Trophoblast cell (in vitro differentiated cells and primary cell): ENCODE data around the gene TAPT1.

Experiments used
- DNase-seq, 2 donors: peaks; one replicate each; pipeline ENCODE4 v3.0.0-alpha.2; 2016
- H2AFZ ChIP-seq: 2 replicates; pipeline ENCODE4 v1.6.1; 2013; ENCODE audit warnings: low read length, moderate library complexity, mild to moderate bottlenecking; ENCODE audit not compliant: insufficient read depth, poor library complexity
- H2AK5ac ChIP-seq: 2 replicates; pipeline ENCODE4 v1.6.1; 2013; ENCODE audit warnings: mild to moderate bottlenecking, low read length
- H2BK120ac ChIP-seq: 2 replicates; pipeline ENCODE4 v1.6.1; 2013; ENCODE audit warnings: low read length, mild to moderate bottlenecking, moderate library complexity; ENCODE audit not compliant: insufficient read depth, poor library complexity
- H2BK12ac ChIP-seq: 2 replicates; pipeline ENCODE4 v1.6.1; 2013; ENCODE audit warnings: mild to moderate bottlenecking, low read length, moderate library complexity
- H2BK5ac ChIP-seq: 2 replicates; pipeline ENCODE4 v1.6.1; 2013; ENCODE audit warnings: low read length, low read depth, moderate library complexity, mild to moderate bottlenecking; ENCODE audit not compliant: poor library complexity
- H3K14ac ChIP-seq: 2 replicates; pipeline ENCODE4 v1.6.1; 2013; ENCODE audit warnings: mild to moderate bottlenecking, low read length
- H3K18ac ChIP-seq: 2 replicates; pipeline ENCODE4 v1.6.1; 2013; ENCODE audit warnings: mild to moderate bottlenecking, low read length
- H3K23ac ChIP-seq: 2 replicates; pipeline ENCODE4 v1.6.1; 2013; ENCODE audit warnings: low read length
- H3K27ac ChIP-seq: 2 replicates; pipeline ENCODE4 v1.5.1; 2013; ENCODE audit warnings: low read depth, mild to moderate bottlenecking, inconsistent platforms, low read length, moderate library complexity
- H3K27me3 ChIP-seq: 2 replicates; pipeline ENCODE4 v1.6.1; 2013; ENCODE audit warnings: inconsistent platforms, mild to moderate bottlenecking, low read length, moderate library complexity; ENCODE audit not compliant: insufficient read depth
- H3K36me3 ChIP-seq, 2 experiments: 1 replicate in 1 of 2; 2 replicates in 1 of 2; pipeline ENCODE4 v1.6.1; 2013; ENCODE audit warnings: low read length in 2 of 2, mild to moderate bottlenecking in 2 of 2, moderate library complexity in 1 of 2; ENCODE audit not compliant: insufficient read depth in 2 of 2, control insufficient read depth in 1 of 2
- H3K4ac ChIP-seq: 2 replicates; pipeline ENCODE4 v1.6.1; 2013; ENCODE audit warnings: low read depth, mild to moderate bottlenecking, low read length, moderate library complexity
- H3K4me1 ChIP-seq, 2 experiments: 1 replicate in 1 of 2; 2 replicates in 1 of 2; pipeline ENCODE4 v1.6.1; 2013; ENCODE audit warnings: low read length in 2 of 2, mild to moderate bottlenecking in 2 of 2, moderate library complexity in 1 of 2; ENCODE audit not compliant: insufficient read depth in 2 of 2, control insufficient read depth in 1 of 2
- H3K4me2 ChIP-seq: 2 replicates; pipeline ENCODE4 v1.6.1; 2013; ENCODE audit warnings: inconsistent platforms, mild to moderate bottlenecking, low read length, moderate library complexity
- H3K4me3 ChIP-seq: 2 replicates; pipeline ENCODE4 v1.5.1; 2013; ENCODE audit warnings: mild to moderate bottlenecking, low read depth, low read length, inconsistent platforms
- H3K79me1 ChIP-seq: one replicate; pipeline ENCODE4 v1.6.1; 2013; ENCODE audit warnings: low read length
- H3K79me2 ChIP-seq: 2 replicates; pipeline ENCODE4 v1.6.1; 2013; ENCODE audit warnings: low read length, mild to moderate bottlenecking; ENCODE audit not compliant: control insufficient read depth, insufficient read depth, poor library complexity
- H3K9ac ChIP-seq: 2 replicates; pipeline ENCODE4 v1.6.1; 2013; ENCODE audit warnings: mild to moderate bottlenecking, low read length
- H3K9me3 ChIP-seq: 2 replicates; pipeline ENCODE4 v1.6.1; 2013; ENCODE audit warnings: low read depth, mild to moderate bottlenecking, control low read depth, inconsistent platforms, low read length; ENCODE audit not compliant: insufficient read depth
- H4K12ac ChIP-seq: 2 replicates; pipeline ENCODE4 v1.6.1; 2013; ENCODE audit warnings: low read depth, mild to moderate bottlenecking, low read length, moderate library complexity
- H4K8ac ChIP-seq: 2 replicates; pipeline ENCODE4 v1.6.1; 2013; ENCODE audit warnings: low read depth, mild to moderate bottlenecking, low read length, moderate library complexity
- H4K91ac ChIP-seq: one replicate; pipeline ENCODE4 v1.6.1; 2013; ENCODE audit warnings: low read depth, mild to moderate bottlenecking, low read length, moderate library complexity
- WGBS: extraction: QIAGEN DNeasy Blood & Tissue Kit; methylation state at CpG from one replicate; pipeline ENCODE4 v1.1.7; 2013; ENCODE audit warnings: missing lambda C conversion rate; ENCODE audit not compliant: insufficient read length, insufficient coverage; ENCODE audit errors: extremely low coverage; 5-methylcytosine and 5-hydroxymethylcytosine counted together

Gene TAPT1

DNA sequence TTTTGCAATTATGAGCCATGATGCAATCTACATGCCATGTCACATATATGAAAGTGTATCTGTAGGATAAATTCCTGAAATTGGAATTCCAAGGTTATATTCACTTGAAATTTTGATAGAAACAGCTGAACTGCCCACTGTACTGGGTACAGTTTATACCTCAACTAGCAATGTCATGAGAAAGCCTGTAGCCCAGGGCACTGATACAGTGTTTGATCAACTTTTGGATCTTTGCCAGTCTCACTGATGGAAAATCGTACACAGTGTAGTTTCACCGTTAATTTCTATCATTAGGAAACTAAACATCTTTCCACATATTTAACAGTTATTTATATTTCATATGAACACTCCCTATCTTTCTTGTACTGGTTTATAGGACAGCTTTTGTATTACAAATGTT, 34.2 kb downstream of the TAPT1 start:
- Histone ChIP-seq H3K14ac (no peak overlapping the region), H3K4ac (no peak overlapping the region), H3K23ac (no peak overlapping the region), H4K8ac (no peak overlapping the region), H3K4me1 (no peaks in the 10 kb centered on the region), H3K27me3 (no peaks in the 10 kb centered on the region), H3K18ac (no peak overlapping the region), H2AK5ac (no peak overlapping the region), H2BK12ac (no peak overlapping the region), H3K9me3 (no peaks in the 10 kb centered on the region), H3K79me2 (no peaks in the 10 kb centered on the region), H2AFZ (no peak overlapping the region), H3K4me2 (no peak overlapping the region), H4K12ac (no peak overlapping the region), H3K4me3 (no peak overlapping the region), H2BK5ac (no peak overlapping the region), H3K27ac (no peak overlapping the region), H3K36me3 (peaks cover 4 to 7% of the 10 kb centered on the region in 2 experiments), H4K91ac (no peak overlapping the region), H3K9ac (no peak overlapping the region), H3K79me1 (no peaks in the 10 kb centered on the region), H2BK120ac (no peak overlapping the region)
- WGBS, result no CpG with 5 or more reads among the region's 2 CpGs
- no peak for DNase-seq

DNA sequence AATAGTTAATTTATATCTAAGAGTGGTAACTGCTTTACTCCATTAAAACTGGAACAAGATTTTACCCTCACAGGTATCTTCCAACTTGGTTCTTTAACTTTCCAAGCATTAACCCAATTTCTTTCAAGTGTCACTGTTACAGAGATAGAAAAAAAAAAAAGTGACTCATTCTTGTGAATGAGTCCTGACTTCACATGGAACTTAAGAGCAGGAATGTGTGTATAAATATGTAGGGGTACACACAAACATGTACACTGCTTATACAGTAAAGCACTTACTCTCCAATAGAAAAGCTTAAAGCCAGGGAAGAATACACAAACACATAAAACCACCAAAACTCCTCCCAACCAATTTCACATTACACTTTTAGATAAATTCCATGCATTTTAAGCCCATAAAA, 38.8 kb downstream of the TAPT1 start:
- H3K9ac ChIP-seq, result no peak overlapping the region
- no peaks in the 10 kb centered on the region for H3K27me3 ChIP-seq
- H4K12ac ChIP-seq, result no peak overlapping the region
- no peak overlapping the region for H2BK120ac ChIP-seq
- H3K36me3 ChIP-seq, result peaks cover 7% of the 10 kb centered on the region in 2 experiments
- no peaks in the 10 kb centered on the region for H3K79me2 ChIP-seq
- no peak overlapping the region for H2AK5ac ChIP-seq
- H2BK12ac ChIP-seq, result no peak overlapping the region
- peak in 1 of 2 donors; percentile 38 for DNase-seq
- no peak overlapping the region for H3K14ac ChIP-seq
- H2BK5ac ChIP-seq, result no peak overlapping the region
- no peaks in the 10 kb centered on the region for H3K4me1 ChIP-seq
- H3K79me1 ChIP-seq, result no peaks in the 10 kb centered on the region
- no peak overlapping the region for H4K91ac ChIP-seq
- H3K4ac ChIP-seq, result no peak overlapping the region
- H3K27ac ChIP-seq, result no peak overlapping the region
- H2AFZ ChIP-seq, result no peak overlapping the region
- H3K4me2 ChIP-seq, result no peak overlapping the region
- H3K9me3 ChIP-seq, result no peaks in the 10 kb centered on the region
- H3K18ac ChIP-seq, result no peak overlapping the region
- no peak overlapping the region for H3K23ac ChIP-seq
- H4K8ac ChIP-seq, result no peak overlapping the region
- H3K4me3 ChIP-seq, result no peak overlapping the region

DNA sequence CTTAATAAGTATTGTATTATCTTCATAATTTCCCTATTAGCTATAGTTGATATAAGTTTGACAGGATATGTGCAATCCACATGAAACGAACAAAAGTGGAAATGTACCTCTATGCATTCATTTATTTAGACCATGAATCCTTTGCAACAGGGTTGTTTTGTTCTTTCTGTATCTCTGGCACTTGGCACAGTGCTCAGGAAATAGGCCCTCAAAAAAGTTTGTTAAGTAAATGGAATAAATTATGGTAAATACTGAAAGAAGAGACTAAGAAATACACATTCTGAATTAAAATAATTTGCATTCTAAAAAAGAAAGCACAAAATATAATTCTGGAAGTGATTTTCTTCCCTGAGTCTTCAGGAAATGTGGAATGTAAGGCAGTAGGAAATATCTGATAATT, 39.3 kb downstream of the TAPT1 start:
- DNase-seq, result no peak
- Histone ChIP-seq H3K4ac (no peak overlapping the region), H2BK5ac (no peak overlapping the region), H4K91ac (no peak overlapping the region), H3K4me3 (no peak overlapping the region), H3K27me3 (no peaks in the 10 kb centered on the region), H2BK12ac (no peak overlapping the region), H3K9ac (no peak overlapping the region), H3K23ac (no peak overlapping the region), H3K14ac (no peak overlapping the region), H3K18ac (no peak overlapping the region), H4K8ac (no peak overlapping the region), H3K79me2 (no peaks in the 10 kb centered on the region), H3K4me1 (no peaks in the 10 kb centered on the region), H3K9me3 (no peaks in the 10 kb centered on the region), H4K12ac (no peak overlapping the region), H2AK5ac (no peak overlapping the region), H3K79me1 (no peaks in the 10 kb centered on the region), H3K36me3 (peaks cover 7% of the 10 kb centered on the region in 2 experiments), H2AFZ (no peak overlapping the region), H2BK120ac (no peak overlapping the region), H3K4me2 (no peak overlapping the region), H3K27ac (no peak overlapping the region)
- WGBS, result no CpG with 5 or more reads among the region's 1 CpG

DNA sequence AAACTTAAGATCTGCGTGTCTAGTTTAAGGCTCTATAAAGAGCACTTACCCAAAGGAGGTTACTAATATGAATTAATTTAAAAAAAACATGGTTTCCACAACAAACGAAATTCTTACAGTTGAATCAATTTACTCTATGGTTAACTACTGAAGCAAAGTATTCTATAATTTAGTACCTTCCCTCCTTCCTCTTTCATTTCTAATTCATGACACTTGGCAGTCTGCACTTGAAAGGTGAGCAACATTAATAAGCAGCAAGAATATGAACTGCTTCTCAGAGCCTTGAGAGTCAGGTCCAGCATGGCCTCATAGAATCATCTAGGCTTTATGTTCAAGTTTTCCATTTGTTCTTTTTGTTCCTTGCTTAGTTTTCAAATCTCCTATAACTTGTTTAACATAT, 42.7 kb downstream of the TAPT1 start:
- Histone ChIP-seq H4K91ac (no peak overlapping the region), H3K9me3 (no peaks in the 10 kb centered on the region), H3K4me2 (no peak overlapping the region), H2AFZ (no peak overlapping the region), H3K23ac (no peak overlapping the region), H3K4me3 (no peak overlapping the region), H4K8ac (no peak overlapping the region), H3K18ac (no peak overlapping the region), H3K4me1 (no peaks in the 10 kb centered on the region), H4K12ac (no peak overlapping the region), H3K14ac (no peak overlapping the region), H3K4ac (no peak overlapping the region), H3K79me2 (no peaks in the 10 kb centered on the region), H3K27me3 (no peaks in the 10 kb centered on the region), H2AK5ac (no peak overlapping the region), H2BK12ac (no peak overlapping the region), H3K79me1 (no peaks in the 10 kb centered on the region), H3K9ac (no peak overlapping the region), H2BK5ac (no peak overlapping the region), H3K27ac (no peak overlapping the region), H3K36me3 (peaks cover 0 to 5% of the 10 kb centered on the region in 2 experiments), H2BK120ac (no peak overlapping the region)
- DNase-seq, result no peak
- WGBS, result no CpG with 5 or more reads among the region's 2 CpGs
